ENCODE measurements around the gene GSE1. TPM values are rescaled to one million over a fixed set of nuclear protein-coding genes. Genes with fewer than 3 reads are reported as not detected.

Gene GSE1
- total RNA-seq, 1 experiment from 2014 or later: 1.9 TPM

DNA sequence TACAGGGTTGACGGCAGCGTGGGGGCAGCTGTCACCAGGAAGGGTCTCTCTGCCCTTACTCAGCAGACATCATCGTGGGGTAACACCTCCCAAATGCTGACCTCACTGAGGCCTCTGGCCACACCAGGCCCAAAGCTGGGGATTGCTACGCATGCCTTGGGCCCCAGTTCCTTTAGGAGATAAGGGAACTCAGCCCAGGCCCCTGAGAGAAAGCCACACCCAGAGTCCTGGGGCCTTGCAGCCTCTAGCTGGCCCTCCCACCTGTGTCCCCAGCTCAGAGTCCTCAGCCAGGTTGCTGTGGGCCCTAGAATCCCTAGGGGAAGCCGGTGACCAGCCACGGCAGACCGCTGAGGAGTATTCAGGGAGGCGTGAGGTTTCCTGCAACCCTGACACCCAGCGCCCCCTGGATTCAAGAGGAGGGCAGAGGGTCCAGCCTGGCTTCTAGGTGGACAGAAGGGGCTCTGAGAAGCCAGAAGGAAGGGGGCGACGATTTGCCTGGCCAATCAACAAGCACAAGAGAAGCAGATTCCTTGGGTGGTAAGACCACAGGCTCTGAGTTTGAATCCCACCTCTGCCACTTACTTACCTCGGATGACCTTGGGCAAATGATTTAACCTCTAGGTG is 85.9 kb downstream of the GSE1 start:
- no peak for DNase-seq
- no peaks in the 10 kb centered on the region for H3K9me2 ChIP-seq (replicated peaks; ENCODE audit: insufficient read depth, low read length)
- H2AFZ ChIP-seq (ENCODE audit: low read length): no peak overlapping the region
- H3K4me1 ChIP-seq (ENCODE audit: low read length): no peaks in the 10 kb centered on the region
- H3K9ac ChIP-seq (ENCODE audit: low read length): no peak overlapping the region
- H3K79me2 ChIP-seq (ENCODE audit: low read length): no peaks in the 10 kb centered on the region
- H3K9me3 ChIP-seq (ENCODE audit: low read length): no peaks in the 10 kb centered on the region
- no peaks in the 10 kb centered on the region for H4K20me1 ChIP-seq (ENCODE audit: insufficient read depth, low read depth, low read length)
- H3K27ac ChIP-seq (ENCODE audit: low read length): no peak overlapping the region
- no peaks in the 10 kb centered on the region for H3K27me3 ChIP-seq (ENCODE audit: low read length)
- no peak overlapping the region for H3K4me2 ChIP-seq (ENCODE audit: low read depth, low read length, poor library complexity, severe bottlenecking)
- no peaks in the 10 kb centered on the region for H3K36me3 ChIP-seq (ENCODE audit: insufficient read depth, low read length)
- no peak overlapping the region for H3K4me3 ChIP-seq (ENCODE audit: low read length)

DNA sequence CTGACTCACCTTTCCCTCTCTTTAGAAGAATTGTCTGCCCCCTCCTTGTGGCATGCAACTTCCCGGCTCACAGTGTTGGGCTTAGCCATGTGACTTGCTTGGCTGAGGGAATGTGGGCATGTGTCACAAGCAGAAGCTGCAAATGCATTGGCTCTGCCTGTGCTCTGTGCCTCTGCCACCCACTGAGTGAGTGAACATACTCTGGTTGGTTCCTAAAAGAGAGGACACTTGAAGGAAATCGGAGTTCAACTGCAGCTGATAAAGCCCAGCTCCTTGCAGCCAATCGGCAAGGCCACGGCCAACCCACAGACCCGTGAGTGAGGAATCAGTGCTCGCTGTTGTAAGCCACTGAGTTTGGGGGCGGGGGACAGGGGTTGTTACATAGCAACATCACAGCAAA is 86.5 kb downstream of the GSE1 start:
- DNase-seq: no peak
- Histone ChIP-seq H4K20me1 (ENCODE audit: insufficient read depth, low read depth, low read length) (no peaks in the 10 kb centered on the region), H3K9ac (ENCODE audit: low read length) (no peak overlapping the region), H3K27me3 (ENCODE audit: low read length) (no peaks in the 10 kb centered on the region), H3K36me3 (ENCODE audit: insufficient read depth, low read length) (no peaks in the 10 kb centered on the region), H3K9me3 (ENCODE audit: low read length) (no peaks in the 10 kb centered on the region), H3K9me2 (replicated peaks; ENCODE audit: insufficient read depth, low read length) (no peaks in the 10 kb centered on the region), H3K4me1 (ENCODE audit: low read length) (no peaks in the 10 kb centered on the region), H3K79me2 (ENCODE audit: low read length) (no peaks in the 10 kb centered on the region), H3K4me2 (ENCODE audit: low read depth, low read length, poor library complexity, severe bottlenecking) (no peak overlapping the region), H2AFZ (ENCODE audit: low read length) (no peak overlapping the region), H3K27ac (ENCODE audit: low read length) (no peak overlapping the region), H3K4me3 (ENCODE audit: low read length) (no peak overlapping the region)

DNA sequence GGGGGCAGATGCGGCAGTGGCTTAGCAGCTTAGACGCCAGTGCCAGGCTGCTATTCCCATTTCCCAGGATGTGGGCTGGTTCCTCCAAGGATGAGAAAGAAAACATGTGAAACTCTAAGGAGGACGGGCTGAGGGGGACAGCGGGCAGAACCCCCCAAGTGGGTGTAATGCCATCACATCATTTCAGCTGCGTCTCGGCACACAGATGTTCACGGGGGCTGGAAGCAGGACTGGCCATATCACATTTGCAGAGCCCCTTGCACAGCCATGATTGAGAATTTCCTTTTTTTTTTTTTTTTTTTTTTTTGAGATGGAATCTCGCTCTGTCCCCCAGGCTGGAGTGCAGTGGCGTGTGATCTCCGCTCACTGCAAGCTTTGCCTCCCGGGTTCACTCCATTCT is 90.9 kb downstream of the GSE1 start:
- Histone ChIP-seq H3K27me3 (ENCODE audit: low read length) (no peaks in the 10 kb centered on the region), H2AFZ (ENCODE audit: low read length) (no peak overlapping the region), H3K79me2 (ENCODE audit: low read length) (no peaks in the 10 kb centered on the region), H3K9ac (ENCODE audit: low read length) (no peak overlapping the region), H3K27ac (ENCODE audit: low read length) (no peak overlapping the region), H3K4me1 (ENCODE audit: low read length) (no peaks in the 10 kb centered on the region), H3K9me3 (ENCODE audit: low read length) (no peaks in the 10 kb centered on the region), H3K4me3 (ENCODE audit: low read length) (no peak overlapping the region), H4K20me1 (ENCODE audit: insufficient read depth, low read depth, low read length) (no peaks in the 10 kb centered on the region), H3K9me2 (replicated peaks; ENCODE audit: insufficient read depth, low read length) (no peaks in the 10 kb centered on the region), H3K4me2 (ENCODE audit: low read depth, low read length, poor library complexity, severe bottlenecking) (no peak overlapping the region), H3K36me3 (ENCODE audit: insufficient read depth, low read length) (no peaks in the 10 kb centered on the region)
- DNase-seq: no peak

DNA sequence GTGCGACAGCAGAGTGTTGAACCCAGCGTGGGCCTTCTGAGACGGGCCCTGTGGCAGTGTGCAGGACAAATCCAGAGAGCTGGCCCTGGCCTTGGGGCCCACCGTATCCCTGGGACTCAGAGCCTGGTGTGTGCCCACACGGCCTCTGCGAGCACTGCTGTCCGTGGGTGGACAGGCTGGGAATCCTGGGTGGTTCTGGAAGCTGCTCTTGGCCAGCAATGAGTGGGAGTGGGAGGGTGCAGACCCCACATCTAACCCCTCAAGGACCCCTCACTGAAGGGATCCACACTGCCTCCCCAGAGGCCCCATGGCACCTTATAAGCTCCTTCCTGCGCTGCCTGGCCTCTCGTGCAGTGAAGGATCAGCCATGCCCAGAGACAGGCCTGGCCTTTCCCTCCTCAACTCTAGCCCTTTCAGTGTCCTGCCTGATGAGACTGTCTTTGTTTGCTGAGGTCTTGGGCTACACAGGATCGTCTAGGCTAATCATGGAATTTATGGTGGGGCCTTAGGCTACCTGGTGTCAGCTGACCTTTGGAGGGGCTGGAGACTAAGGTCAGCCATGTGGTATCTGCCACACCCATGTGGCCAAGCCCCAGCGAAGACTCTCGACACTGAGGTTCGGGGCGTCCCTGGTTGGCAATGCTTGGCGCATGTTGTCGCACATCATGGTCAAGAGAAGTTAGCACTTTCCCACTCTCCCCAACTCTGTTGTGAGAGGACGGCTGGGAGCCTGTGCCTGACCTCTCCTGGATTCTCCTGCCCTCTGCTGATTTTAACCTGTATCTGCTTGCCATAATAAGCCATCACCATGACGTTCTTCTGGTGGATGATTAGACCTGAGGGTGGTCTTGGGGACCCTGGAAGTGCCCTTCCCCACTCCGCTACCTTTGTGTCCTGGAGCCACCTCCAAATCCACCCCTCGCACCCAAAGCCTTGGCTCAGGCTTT is 92.1 kb downstream of the GSE1 start:
- Histone ChIP-seq H3K27ac (ENCODE audit: low read length) (no peak overlapping the region), H3K4me2 (ENCODE audit: low read depth, low read length, poor library complexity, severe bottlenecking) (no peak overlapping the region), H3K9ac (ENCODE audit: low read length) (no peak overlapping the region), H2AFZ (ENCODE audit: low read length) (no peak overlapping the region), H3K36me3 (ENCODE audit: insufficient read depth, low read length) (no peaks in the 10 kb centered on the region), H3K4me3 (ENCODE audit: low read length) (no peak overlapping the region), H4K20me1 (ENCODE audit: insufficient read depth, low read depth, low read length) (no peaks in the 10 kb centered on the region), H3K79me2 (ENCODE audit: low read length) (no peaks in the 10 kb centered on the region), H3K9me2 (replicated peaks; ENCODE audit: insufficient read depth, low read length) (no peaks in the 10 kb centered on the region), H3K27me3 (ENCODE audit: low read length) (no peaks in the 10 kb centered on the region), H3K9me3 (ENCODE audit: low read length) (no peaks in the 10 kb centered on the region), H3K4me1 (ENCODE audit: low read length) (no peaks in the 10 kb centered on the region)
- DNase-seq: no peak

- Histone ChIP-seq H3K9me2 (replicated peaks; ENCODE audit: insufficient read depth, low read length) (no peaks in the 10 kb centered on the region), H4K20me1 (ENCODE audit: insufficient read depth, low read depth, low read length) (no peaks in the 10 kb centered on the region), H3K9ac (ENCODE audit: low read length) (no peak overlapping the region), H3K27me3 (ENCODE audit: low read length) (no peaks in the 10 kb centered on the region), H3K9me3 (ENCODE audit: low read length) (no peaks in the 10 kb centered on the region), H3K4me2 (ENCODE audit: low read depth, low read length, poor library complexity, severe bottlenecking) (no peak overlapping the region), H3K36me3 (ENCODE audit: insufficient read depth, low read length) (no peaks in the 10 kb centered on the region), H3K4me1 (ENCODE audit: low read length) (no peaks in the 10 kb centered on the region), H3K4me3 (ENCODE audit: low read length) (no peak overlapping the region), H3K27ac (ENCODE audit: low read length) (no peak overlapping the region), H3K79me2 (ENCODE audit: low read length) (no peaks in the 10 kb centered on the region), H2AFZ (ENCODE audit: low read length) (no peak overlapping the region)
- no peak for DNase-seq
These were observed 93.4 kb downstream of the GSE1 start for GRCh38 chr16:85706449-85707034.

DNA sequence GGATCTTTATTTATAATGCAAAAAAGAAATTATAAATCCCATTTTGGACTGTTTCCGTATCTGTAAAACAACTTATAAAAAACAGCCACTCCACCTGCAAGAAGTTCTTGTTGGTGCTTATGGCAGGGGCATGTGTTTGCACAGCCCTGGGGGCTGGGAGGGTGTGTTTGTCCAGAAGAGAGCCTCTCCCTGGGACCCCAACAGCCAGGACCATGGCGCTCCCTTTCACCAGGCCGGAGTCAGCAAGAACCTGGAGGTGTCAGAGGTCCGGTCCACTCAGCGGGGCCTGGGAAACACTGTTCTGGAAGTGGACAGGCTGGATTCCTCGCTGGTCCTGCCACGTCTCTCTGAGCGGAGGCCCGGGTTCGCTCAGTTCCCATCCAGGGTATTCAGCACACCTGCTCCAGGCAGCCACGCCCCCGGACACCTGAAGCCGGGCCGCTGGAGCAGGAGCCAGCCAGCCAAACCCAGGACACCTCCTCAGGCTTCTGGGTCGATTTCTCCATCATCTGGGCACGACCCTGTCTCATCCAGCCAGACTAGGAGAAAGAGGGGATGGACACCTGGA is 94.5 kb downstream of the GSE1 start:
- no peak overlapping the region for H3K4me2 ChIP-seq (ENCODE audit: low read depth, low read length, poor library complexity, severe bottlenecking)
- no peaks in the 10 kb centered on the region for H3K79me2 ChIP-seq (ENCODE audit: low read length)
- H3K27me3 ChIP-seq (ENCODE audit: low read length): no peaks in the 10 kb centered on the region
- no peak for DNase-seq
- no peaks in the 10 kb centered on the region for H3K4me1 ChIP-seq (ENCODE audit: low read length)
- H3K9me3 ChIP-seq (ENCODE audit: low read length): peaks cover 4% of the 10 kb centered on the region; the same call in 1 of the 2 replicates
- H3K27ac ChIP-seq (ENCODE audit: low read length): no peak overlapping the region
- no peaks in the 10 kb centered on the region for H3K9me2 ChIP-seq (replicated peaks; ENCODE audit: insufficient read depth, low read length)
- H4K20me1 ChIP-seq (ENCODE audit: insufficient read depth, low read depth, low read length): no peaks in the 10 kb centered on the region
- H3K9ac ChIP-seq (ENCODE audit: low read length): no peak overlapping the region
- no peak overlapping the region for H3K4me3 ChIP-seq (ENCODE audit: low read length)
- no peaks in the 10 kb centered on the region for H3K36me3 ChIP-seq (ENCODE audit: insufficient read depth, low read length)
- no peak overlapping the region for H2AFZ ChIP-seq (ENCODE audit: low read length)

DNA sequence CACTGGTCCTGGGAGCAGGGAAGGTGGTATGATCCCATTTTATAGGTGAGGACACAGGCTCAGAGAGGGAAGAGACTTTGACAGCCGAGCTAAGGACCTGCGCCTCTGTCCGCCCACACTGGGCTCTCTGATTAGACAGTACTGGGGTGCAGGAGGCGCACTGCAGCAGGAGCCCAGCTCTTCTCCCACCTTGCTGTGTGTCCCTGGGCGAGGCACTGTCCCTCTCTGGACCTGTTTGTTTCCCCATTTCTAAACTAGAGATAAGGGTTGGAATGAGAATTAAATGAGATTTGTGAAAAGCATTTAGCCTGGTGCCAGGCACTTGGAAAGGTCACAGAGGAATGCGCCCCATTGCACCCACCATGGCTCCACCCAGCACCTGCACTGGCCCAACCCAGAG is 95.2 kb downstream of the GSE1 start:
- Histone ChIP-seq H3K9me3 (ENCODE audit: low read length) (peaks cover 4% of the 10 kb centered on the region; the same call in 1 of the 2 replicates), H3K4me3 (ENCODE audit: low read length) (no peak overlapping the region), H3K36me3 (ENCODE audit: insufficient read depth, low read length) (no peaks in the 10 kb centered on the region), H3K4me2 (ENCODE audit: low read depth, low read length, poor library complexity, severe bottlenecking) (no peak overlapping the region), H3K4me1 (ENCODE audit: low read length) (no peaks in the 10 kb centered on the region), H4K20me1 (ENCODE audit: insufficient read depth, low read depth, low read length) (no peaks in the 10 kb centered on the region), H3K9ac (ENCODE audit: low read length) (no peak overlapping the region), H3K27ac (ENCODE audit: low read length) (no peak overlapping the region), H3K9me2 (replicated peaks; ENCODE audit: insufficient read depth, low read length) (no peaks in the 10 kb centered on the region), H3K79me2 (ENCODE audit: low read length) (no peaks in the 10 kb centered on the region), H3K27me3 (ENCODE audit: low read length) (no peaks in the 10 kb centered on the region), H2AFZ (ENCODE audit: low read length) (no peak overlapping the region)
- DNase-seq: no peak

Measured in Karpas-422 (cell line).